Measurements from ENCODE around the gene PRRT1.
"Not testable (repeated sequence)": the region's sequence is repeated elsewhere in the genome, so short reads cannot be mapped to it uniquely, and the experiment has no call there.

PRRT1 gene

DNA sequence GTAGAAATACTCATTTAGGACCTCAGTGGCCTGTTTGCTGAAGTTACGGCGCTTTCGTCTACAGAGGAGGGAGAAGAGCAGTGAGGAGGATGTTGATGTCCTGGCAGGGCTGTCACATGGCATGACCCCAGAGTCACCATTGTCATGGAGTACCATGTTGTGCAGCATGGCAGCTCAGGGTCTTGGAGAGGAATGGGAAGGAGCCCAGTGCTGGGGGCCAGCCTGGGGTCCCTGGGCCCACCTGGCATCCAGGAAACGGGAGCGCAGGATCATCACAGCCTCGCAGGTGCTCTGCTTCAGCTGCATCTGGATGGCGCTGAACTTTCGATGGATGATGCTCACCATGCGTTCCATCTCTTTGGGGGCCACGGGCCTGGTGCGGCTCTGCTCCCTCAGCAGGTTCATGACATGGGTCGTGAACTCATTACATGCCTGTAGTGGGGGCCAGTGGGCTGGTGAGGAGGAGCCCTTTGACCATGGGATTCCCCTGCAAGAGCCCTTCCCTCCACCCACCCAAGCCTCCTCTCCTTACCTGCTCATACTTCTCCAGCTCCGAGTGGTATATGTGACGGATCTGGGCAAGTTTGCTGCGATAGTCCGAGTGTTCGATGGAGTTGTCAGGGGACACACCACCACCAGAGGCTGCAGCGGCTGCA, 36.1 kb upstream of the PRRT1 start:
- DNase-seq (ENCODE audit: low read depth) = not testable (repeated sequence)

DNA sequence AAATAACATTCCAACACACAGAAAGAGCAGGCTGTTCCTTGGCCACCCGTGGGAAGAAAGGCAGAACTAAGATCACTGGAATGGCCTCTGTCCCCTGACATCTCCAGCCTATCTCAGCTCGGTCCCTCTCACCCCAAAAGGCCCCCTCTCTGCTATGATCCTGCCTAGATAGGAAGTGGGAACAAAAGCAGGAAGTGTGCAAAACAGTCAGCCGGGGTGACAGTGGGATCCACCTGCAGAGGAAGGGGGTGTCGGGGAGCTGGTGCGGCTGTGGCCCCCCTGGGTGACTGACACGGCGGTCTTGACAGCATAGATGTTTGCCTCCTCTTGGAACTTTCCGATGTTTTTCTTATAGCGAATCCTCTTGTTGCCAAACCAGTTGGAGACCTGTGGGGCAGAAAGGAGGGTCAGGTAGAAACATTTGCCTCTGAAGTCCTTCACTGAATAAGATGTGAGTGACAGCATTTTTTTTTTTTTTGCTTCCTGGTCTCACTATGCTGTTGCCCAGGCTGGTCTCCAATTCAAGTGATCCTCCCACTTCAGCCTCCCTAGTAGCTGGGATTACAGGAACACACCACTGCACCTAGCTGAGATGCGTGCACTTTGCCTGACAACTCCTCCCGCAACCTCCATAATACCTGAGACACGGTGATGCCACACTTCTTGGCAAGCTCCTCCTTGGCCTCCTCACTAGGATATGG, 35.4 kb upstream of the PRRT1 start:
- no peak for DNase-seq (ENCODE audit: low read depth)

DNA sequence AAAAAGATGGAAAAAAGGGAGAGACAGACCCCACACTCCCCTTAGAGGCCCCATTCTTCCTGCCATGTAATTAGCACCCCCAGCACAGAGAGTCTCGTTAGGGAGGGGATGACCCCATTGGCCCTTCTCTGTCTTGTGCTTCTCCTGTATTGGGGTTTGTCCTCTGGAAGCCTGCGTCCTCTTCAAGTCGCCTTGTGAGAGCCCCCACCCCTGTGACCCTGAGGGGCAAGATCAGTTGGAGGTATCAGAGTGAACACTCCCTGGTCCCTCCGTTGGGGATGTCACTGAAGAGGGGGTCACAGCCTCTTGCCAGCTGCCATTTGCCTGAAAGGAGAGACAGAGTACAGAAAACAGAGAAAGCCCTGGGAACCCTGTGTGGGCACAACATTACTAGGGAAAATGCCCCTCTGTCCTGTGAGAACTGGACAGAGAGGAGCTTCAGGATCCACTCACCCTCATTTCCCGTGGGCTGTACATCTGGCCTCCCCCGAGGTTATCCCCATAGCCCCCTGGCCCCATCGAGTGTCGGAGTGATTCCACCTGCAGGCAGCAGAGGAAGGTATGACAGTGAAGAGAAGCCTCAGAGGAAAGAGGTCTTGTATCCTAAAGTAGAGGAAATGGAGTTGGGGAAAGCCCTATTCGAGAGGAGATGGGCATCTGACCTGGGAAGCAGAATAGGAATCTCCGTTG, 34.6 kb upstream of the PRRT1 start:
- DNase-seq (ENCODE audit: low read depth) = not testable (repeated sequence)

DNA sequence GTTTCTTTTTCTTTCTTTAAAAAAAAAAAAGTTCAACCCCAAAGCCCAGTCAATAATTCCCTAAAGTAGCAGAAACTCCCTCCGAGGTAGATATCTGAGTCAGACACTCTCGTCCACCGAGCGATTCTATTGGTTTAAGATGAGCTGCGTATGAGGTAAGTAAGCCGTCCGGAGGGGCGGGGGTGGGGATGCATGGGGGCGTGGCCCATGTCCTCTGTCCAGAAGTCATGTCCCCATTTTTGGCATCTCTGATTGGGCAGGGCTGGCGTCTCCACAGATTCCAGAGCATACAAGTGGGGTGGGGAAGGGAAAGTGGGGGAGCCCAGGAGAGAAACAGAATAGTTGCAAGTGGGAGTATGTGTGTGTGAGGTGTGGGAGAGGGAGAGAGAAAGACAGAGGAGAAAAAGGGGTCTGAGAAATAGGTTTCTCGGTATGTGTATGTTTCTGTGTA, 34.0 kb upstream of the PRRT1 start:
- DNase-seq (ENCODE audit: low read depth) = not testable (repeated sequence)

DNA sequence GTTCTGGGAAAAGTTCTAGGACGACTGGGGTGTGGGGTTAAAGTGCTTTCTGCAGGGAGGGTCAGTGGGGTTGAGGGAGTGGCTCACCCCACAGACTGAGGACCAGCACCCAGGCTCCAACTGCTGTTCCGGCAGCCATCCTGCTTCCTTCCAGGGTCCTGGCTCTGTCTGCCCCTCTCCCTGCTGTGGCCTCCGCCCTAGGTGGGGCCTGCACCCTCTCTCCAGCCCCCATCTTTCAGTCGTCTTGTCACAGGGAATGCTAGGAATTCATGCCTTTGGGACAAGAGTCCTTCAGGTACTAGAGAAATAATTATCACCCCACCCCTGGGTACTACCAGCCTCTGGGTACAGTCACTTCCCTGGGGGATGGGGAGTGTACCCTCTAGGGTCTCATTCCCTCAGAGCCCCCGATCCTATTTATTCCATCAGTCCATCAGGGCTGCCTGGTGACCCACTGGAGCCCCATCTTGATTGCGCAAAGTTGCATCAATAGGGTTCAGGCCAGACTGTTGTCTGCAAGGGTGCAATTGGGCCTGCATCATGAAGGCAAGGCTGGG, 32.4 kb upstream of the PRRT1 start, which contains the start of gene AGER:
AGER (minus strand) TSS at position 170 of the 557 bp plus-strand sequence; CDS start at position 139, 31 bp downstream.
- no peak for DNase-seq (ENCODE audit: low read depth)

DNA sequence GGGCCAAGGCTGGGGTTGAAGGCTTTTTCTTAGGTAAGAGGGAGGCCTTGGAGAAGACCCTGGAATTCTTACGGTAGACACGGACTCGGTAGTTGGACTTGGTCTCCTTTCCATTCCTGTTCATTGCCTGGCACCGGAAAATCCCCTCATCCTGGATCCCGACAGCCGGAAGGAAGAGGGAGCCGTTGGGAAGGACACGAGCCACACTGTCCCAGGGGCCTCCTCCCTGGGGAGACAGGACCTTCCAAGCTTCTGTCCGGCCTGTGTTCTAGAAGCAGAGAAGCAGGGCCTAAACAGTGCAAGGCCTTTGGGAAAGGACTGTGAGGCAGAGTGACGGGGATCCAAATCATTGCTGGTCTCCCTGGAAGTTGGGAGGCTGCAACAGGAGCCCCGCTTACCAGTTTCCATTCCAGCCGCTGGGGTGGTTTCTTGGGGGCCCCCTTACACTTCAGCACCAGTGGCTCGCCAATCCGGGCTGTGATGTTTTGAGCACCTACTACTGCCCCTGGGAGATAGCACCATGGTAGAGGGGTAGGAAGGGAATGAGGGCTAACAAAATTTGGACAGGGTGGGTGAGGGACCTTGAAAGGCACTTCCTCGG, 31.8 kb upstream of the PRRT1 start:
- no peak for DNase-seq (ENCODE audit: low read depth)

DNA sequence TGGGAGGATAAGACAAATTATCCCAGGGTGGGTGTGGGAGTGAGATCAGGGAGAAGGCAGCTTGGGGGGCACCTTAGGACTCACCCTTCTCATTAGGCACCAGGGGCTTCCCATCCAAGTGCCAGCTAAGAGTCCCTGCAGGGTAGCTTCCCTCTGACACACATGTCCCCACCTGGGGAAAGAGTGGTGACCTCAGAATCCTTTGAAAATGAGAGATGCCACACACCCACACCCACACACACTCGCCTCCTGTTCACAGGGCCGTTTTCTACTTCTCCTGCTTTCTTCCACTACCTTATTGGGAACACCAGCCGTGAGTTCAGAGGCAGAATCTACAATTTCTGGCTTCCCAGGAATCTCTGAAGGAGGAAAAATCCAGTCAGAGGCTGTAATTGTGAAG, 31.3 kb upstream of the PRRT1 start:
- DNase-seq (ENCODE audit: low read depth) = no peak

DNA sequence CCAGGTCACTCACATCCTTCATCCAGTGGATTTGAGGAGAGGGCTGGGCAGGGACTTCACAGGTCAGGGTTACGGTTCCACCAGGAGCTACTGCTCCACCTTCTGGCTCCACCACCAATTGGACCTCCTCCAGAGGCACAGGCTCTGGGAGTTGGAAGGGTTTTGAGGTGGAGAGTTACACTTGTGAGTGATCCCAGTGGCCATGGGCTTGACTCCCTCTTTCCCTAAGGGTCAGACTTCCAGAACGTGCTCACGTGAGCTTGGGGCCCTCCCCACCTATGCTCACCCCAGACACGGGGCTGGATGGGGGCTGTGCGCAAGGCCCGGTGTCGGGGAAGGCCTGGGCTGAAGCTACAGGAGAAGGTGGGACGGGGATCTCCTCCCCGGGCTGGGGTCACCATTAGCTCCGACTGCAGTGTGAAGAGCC, 30.8 kb upstream of the PRRT1 start:
- DNase-seq (ENCODE audit: low read depth) = no peak

DNA sequence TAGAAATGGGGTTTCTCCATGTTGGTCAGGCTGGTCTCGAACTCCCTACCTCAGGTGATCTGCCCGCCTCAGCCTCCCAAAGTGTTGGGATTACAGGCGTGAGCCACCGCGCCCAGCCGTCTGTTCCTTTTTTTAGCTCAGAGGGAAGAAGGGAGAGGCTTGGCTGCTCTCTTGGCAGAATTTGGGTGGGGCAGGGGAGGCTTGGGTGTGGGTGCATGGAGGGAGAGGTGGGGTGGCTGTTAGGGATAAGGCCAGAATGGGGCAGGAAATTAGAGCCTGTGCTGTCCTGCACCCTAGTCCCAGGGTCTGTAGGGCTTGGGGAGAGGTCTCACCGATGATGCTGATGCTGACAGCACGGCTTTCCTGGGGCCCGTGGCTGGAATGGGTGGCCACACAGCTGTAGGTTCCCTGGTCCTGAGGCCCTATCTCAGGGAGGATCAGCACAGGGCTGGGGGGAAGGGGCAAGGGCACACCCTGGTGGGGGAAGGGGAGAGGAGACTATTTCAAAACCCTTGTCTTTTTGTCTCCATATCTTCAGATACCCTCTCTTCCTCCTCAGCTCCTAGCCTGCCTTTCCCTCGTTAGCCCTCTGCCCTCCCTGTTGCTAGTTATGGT, 30.3 kb upstream of the PRRT1 start:
- no peak for DNase-seq (ENCODE audit: low read depth)

DNA sequence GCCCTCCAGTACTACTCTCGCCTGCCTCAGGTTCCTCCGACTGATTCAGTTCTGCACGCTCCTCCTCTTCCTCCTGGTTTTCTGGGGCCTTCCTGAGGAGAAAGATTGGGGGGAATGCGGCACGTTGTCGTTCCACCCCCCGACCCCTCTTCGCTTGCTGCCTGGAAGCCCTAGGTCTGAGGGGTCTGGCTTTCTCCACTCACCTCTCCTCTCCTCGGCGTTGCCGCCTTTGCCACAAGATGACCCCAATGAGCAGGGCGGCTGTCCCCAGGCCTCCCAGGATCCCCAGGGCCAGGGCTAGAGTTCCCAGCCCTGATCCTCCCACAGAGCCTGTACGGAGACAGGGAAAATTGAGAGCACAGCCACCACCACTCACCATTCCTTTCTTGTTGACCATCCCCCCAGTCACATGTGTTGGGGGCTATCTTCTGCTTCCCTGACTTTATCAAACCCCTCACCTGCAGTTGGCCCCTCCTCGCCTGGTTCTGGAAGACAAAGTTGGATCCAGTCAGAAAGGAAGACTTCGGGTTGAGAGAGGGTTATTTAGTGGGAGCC, 29.5 kb upstream of the PRRT1 start:
- no peak for DNase-seq (ENCODE audit: low read depth)

DNA sequence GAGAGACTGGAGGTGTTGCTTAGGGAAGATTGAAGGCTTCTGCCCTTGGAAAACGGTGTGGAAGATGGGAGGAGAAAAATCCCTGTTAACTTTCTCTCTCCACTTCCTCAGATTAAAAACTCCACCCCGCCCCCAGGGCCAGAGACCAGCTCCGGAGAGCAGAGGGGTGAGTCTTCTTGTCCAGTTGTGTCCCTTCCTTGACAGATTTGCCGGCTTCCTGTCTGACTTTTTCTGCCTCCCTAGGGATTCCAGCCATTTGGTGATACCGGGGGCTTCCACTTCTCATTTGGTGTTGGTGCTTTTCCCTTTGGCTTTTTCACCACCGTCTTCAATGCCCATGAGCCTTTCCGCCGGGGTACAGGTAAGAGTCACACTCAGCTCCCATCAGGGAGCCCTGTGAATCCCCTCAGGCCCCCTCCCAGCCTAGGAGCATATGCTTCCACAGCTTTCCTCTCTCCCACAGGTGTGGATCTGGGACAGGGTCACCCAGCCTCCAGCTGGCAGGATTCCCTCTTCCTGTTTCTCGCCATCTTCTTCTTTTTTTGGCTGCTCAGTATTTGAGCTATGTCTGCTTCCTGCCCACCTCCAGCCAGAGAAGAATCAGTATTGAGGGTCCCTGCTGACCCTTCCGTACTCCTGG, 28.1 kb upstream of the PRRT1 start:
- no peak for DNase-seq (ENCODE audit: low read depth)

DNA sequence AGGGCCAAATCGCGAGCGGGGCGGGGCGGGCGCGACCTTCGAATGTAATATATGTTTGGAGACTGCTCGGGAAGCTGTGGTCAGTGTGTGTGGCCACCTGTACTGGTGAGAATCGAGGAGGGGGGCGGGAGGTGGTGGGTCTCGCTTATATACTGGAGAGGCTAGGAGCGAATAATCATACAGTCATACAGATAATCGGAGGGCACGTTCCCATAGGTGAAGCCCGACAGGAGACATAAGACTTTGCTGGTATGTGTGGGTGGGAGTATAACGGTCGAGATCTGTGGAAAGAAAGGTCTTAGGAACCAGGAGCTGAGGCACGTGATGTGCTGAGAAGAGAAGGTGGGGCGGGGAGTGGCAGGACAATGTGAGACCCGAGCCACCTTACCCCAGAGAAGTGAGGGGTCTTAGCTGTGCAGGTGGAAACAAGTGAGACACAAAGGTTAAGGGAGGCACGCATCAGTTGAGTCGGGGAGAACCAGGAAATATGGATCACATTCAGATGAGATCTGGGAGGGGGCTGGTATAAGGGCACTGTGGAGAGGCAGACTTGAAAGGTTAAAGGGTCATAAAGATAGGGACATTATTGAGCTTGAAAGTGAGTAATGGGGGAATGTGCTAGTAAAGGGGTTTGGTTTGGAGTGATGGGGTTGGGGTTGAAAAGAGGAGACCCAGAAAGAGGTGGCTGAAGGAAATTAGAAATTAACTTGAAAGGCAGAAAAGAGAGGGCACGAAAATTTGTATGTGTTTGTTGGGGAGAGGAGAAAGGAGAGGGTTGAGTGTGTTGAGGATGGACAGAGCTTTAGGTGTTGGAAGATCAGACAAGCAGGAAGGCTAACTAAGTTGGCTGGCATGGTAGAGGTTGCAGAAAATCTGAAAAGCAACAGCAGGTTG, 27.1 kb upstream of the PRRT1 start:
- no peak for DNase-seq (ENCODE audit: low read depth)

DNA sequence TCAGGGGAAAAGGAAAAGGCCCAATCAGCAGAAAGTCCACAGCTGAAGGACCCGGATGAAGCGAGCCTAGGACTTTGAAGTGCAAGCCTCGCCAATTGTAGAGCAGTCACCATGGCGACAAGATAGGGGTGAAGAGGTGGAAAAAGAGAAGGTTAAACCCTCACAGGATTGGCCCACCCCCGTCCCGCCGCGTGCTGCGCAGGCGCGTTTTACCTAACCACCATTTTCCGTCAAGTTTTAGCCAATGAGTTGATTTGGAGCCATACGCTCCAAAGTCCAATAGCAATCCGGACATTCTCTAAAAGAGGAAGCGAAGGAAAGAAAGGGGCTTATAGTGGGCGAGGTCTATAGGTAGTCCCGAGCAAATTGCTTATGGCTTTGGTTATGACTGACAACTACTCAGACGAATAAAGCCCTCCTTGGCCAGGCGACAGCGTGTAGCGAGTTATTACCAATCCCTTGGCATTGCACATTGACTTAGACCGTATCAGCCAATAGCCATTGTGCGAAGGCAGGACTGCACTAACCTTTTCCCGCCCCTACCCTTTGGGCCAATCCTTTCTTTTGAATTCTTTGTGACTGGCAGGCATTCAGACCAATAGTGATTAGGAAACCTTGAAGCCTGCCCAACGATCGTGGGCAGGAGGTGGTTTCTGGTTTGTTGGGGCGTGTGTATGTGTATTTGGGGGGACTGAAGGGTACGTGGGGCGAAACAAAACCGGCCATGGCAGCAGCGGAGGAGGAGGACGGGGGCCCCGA, 26.2 kb upstream of the PRRT1 start, which contains the start of gene RNF5:
RNF5 (plus strand) TSS at position 618 of the 759 bp plus-strand sequence; CDS start at position 725, 107 bp downstream.
- DNase-seq (ENCODE audit: low read depth) = peak; percentile 90

DNA sequence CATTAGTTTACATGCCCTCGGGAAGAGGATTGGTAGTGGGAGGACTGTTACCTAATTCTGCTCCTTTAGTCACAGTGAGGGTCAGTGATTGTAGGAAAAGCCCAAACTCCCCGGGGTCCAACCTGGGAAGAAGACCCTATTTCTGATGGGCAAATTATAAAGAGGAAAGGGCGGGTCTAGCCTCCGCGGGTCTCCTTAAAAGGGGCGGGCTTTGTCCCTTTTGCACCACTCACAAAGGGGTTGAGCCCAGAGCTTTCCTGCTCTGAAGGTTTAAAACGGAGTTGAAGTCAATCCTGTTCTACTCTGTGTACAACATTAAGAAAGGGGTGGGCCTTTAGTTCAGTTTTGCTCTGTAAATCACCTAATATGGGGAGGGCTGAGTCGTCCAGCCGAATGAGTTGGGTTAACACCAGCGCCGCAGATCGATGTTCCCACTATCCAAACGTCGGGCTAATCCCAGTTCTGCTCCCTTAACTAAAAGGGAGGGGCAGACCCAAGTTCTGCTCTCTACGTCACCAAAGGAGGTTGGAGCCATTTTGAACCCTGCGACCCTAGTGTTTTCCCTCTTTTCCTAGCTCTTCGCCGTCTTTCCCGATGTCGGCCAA, 25.5 kb upstream of the PRRT1 start:
- no peak for DNase-seq (ENCODE audit: low read depth)

DNA sequence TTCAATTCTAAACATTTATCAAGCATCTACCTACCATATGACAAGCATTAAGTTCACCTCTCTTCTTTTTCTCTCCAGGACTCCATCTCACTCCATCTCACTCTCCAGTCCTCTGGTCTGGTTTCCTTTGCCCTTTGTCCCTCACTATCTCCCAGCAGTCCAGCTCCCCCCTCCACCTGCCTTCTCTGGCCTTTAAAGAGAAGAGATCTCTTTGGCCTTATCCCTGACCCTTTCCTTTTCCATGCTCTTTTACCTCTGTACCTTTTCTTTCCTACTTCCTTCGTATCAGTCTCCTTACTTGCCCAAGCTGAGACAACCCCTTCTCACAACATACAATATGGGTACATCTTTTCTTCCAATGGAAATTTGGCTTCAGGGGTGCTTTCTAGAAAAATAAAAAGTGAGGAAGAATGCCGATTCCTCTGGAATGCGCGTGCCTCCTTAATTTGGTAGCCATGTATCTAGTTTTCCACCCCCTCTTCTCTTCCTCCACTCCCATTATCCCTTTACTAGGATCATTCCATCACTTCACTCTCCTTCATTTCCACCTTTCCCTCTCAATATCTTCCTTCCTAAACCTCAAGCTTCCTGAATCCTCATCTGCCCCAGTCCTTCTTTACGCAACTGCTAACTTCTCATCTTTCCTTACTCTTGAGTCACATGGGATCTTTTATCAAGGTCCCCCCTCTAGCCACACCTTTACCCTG, 24.9 kb upstream of the PRRT1 start:
- DNase-seq (ENCODE audit: low read depth) = no peak

DNA sequence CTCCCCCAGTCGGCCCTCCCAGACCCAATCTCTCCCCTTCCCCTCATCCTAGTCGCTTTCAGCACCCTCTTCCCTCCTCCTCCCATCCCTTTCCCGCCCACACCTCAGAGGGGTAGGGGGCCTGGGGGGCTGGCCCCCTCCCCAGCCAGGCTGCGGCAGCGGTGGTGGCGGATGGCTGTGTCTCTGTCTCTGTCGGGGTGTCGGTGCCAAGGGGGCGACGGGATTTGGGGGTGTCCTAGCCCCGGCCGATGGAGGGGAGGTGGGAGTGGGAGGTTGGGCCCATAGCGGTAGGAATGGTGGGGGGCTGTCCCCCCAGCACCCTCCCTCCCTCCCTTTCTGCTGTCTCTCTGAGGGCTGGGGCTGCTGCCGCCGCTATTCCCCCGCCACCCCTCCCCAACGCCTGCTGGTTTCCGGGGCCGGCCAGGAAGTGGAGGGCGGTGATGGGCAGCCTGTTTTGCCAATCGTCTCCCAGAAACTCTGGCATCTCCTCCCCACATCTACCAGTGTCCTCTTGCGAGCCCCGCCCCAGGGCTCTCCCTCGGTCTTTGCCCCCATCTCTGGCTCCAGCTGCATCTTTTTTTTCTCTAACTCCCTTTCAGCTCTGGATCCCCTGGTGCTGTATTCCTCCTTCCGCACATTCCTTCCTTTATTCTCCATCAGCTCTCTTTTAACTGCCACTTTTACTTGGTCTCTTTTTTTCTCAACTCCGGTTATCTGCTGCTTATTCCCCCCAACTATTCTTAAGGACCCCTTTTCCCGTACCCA, 24.2 kb upstream of the PRRT1 start, which contains the start of gene AGPAT1:
AGPAT1 (minus strand) TSS at position 374 of the 765 bp plus-strand sequence. CDS start 4,588 bp downstream, outside the sequence.
- peak; percentile 92 for DNase-seq (ENCODE audit: low read depth)

DNA sequence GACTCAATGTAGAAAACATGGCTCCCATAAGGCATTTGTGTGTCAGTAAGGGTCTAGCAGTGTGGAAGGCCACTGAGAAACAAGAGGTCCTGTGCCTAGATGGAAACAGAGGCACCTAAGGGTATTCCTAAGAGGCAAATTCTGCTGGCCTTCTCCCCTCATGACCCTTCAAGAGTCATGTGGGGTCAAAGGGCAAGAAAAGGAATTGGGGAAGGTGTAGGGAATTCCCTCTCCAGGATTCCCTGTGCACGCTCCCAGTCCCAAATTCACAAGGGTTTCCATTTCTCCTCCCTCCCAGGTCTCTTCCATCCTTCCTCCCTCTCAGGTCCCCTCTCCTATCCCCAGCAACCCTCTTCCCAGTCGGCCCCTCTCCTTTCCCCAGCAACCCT, 23.6 kb upstream of the PRRT1 start:
- DNase-seq (ENCODE audit: low read depth) = no peak
